TTC549 (cell line): ENCODE measurements around the gene VCP.

ENCODE experiments used
- FAIRE-seq: peaks from 2 replicates; lab custom pipeline; 2012; peaks lifted over from hg19 to GRCh38; lab: Jason Lieb, UNC

The VCP gene

GRCh38 chr9:35102769-35103659 is 30.6 kb upstream of the VCP start, which contains the start of gene STOML2:
TSS of gene STOML2 (minus strand) at chr9:35103131. CDS start at chr9:35103094, 37 bp downstream.
- FAIRE-seq = peak; percentile 73

- no peak for FAIRE-seq
Observed at GRCh38 chr9:35102465-35102768, 30.0 kb upstream of the VCP start.

GRCh38 chr9:35097573-35097972 is 25.1 kb upstream of the VCP start:
- FAIRE-seq = no peak

GRCh38 chr9:35096035-35096849 is 23.8 kb upstream of the VCP start, which contains the start of gene PIGO:
TSS of gene PIGO (minus strand) at chr9:35096591. CDS start at chr9:35095565, 1,026 bp downstream.
- no peak for FAIRE-seq

GRCh38 chr9:35091536-35091935 is 19.1 kb upstream of the VCP start:
- FAIRE-seq = no peak

GRCh38 chr9:35089434-35089833 is 17.0 kb upstream of the VCP start:
- FAIRE-seq = no peak

- no peak for FAIRE-seq
Observed at GRCh38 chr9:35085078-35085477, 12.7 kb upstream of the VCP start.

- FAIRE-seq = no peak
Observed at GRCh38 chr9:35079426-35080341, 7.3 kb upstream of the VCP start, which contains the start of gene FANCG. TSS of gene FANCG (minus strand) at chr9:35079942. CDS start at chr9:35079524, 418 bp downstream.

- FAIRE-seq = no peak
Observed at GRCh38 chr9:35079041-35079425, 6.6 kb upstream of the VCP start.

GRCh38 chr9:35078066-35078465 is 5.6 kb upstream of the VCP start:
- no peak for FAIRE-seq

- FAIRE-seq = no peak
Observed at GRCh38 chr9:35076848-35077247, 4.4 kb upstream of the VCP start.

- no peak for FAIRE-seq
Observed at GRCh38 chr9:35075358-35075757, 2.9 kb upstream of the VCP start.

- FAIRE-seq = no peak
Observed at GRCh38 chr9:35074791-35075190, 2.4 kb upstream of the VCP start.

GRCh38 chr9:35074141-35074540 is 1.7 kb upstream of the VCP start:
- FAIRE-seq = no peak

- FAIRE-seq = no peak
Observed at GRCh38 chr9:35073279-35073612, 821 bp upstream of the VCP start.

- FAIRE-seq = no peak
Observed at GRCh38 chr9:35071814-35072460, 488 bp downstream of the VCP start.

- FAIRE-seq = no peak
Observed at GRCh38 chr9:35070823-35071813, 1.3 kb downstream of the VCP start.

GRCh38 chr9:35069020-35069419 is 3.4 kb downstream of the VCP start:
- no peak for FAIRE-seq

- FAIRE-seq = no peak
Observed at GRCh38 chr9:35067056-35067455, 5.4 kb downstream of the VCP start.

GRCh38 chr9:35060548-35061207 is 11.7 kb downstream of the VCP start:
- no peak for FAIRE-seq
